Neuron (in vitro differentiated cells): ENCODE data around the gene UNC13B.

Source experiments
- H2AFZ ChIP-seq: one replicate; pipeline ENCODE4 v1.6.1; 2013; ENCODE audit warnings: low read depth, mild to moderate bottlenecking, inconsistent platforms, low read length, moderate library complexity
- H3K27me3 ChIP-seq: one replicate; pipeline ENCODE4 v1.6.1; 2013; ENCODE audit warnings: low read length; ENCODE audit not compliant: insufficient read depth
- H3K36me3 ChIP-seq: one replicate; pipeline ENCODE4 v1.6.1; 2013; ENCODE audit warnings: low read length; ENCODE audit not compliant: insufficient read depth
- H3K4me1 ChIP-seq: one replicate; pipeline ENCODE4 v1.6.1; 2013; ENCODE audit warnings: low read length; ENCODE audit not compliant: insufficient read depth
- H3K4me3 ChIP-seq: 2 replicates; pipeline ENCODE4 v1.5.1; 2013; ENCODE audit warnings: mild to moderate bottlenecking, low read length, moderate library complexity
- H3K9me3 ChIP-seq: one replicate; pipeline ENCODE4 v1.6.1; 2013; ENCODE audit warnings: low read length

Gene UNC13B

GRCh38 chr9:35432076-35432475, 270.3 kb downstream of the UNC13B start:
- no peak overlapping the region for H3K4me3 ChIP-seq
- no peaks in the 10 kb centered on the region for H3K36me3 ChIP-seq
- H3K27me3 ChIP-seq = peaks cover 4% of the 10 kb centered on the region
- H3K4me1 ChIP-seq = no peaks in the 10 kb centered on the region
- H2AFZ ChIP-seq = no peak overlapping the region
- peaks cover 5% of the 10 kb centered on the region for H3K9me3 ChIP-seq

- Histone ChIP-seq H3K9me3 (no peaks in the 10 kb centered on the region), H3K4me1 (no peaks in the 10 kb centered on the region), H3K27me3 (peaks cover 14% of the 10 kb centered on the region), H3K36me3 (no peaks in the 10 kb centered on the region), H2AFZ (no peak overlapping the region), H3K4me3 (no peak overlapping the region)
Observed at GRCh38 chr9:35436933-35437332, 275.1 kb downstream of the UNC13B start.

- Histone ChIP-seq H3K9me3 (no peaks in the 10 kb centered on the region), H2AFZ (no peak overlapping the region), H3K27me3 (no peaks in the 10 kb centered on the region), H3K4me1 (no peaks in the 10 kb centered on the region), H3K36me3 (no peaks in the 10 kb centered on the region), H3K4me3 (no peak overlapping the region)
Observed at GRCh38 chr9:35446012-35446411, 284.2 kb downstream of the UNC13B start.

DNA sequence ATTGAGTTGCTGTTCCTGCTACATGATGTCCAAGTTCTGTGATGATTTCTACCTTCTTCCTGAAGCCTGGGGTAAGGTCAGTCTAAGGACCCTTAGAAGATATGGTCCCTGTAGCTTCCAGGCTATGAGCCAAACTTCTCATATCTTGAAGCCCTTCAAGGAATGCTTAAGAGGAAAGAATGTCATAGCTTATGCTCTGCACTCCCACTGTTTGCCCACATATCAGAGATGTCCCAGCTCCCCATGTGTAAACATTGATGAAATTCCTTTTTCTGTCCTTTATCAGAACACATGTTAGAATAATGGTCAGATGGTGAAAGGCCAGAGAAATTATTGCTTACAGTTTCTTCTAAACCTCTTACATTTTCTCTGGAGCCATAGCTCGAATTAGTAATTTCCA, 286.7 kb downstream of the UNC13B start:
- no peak overlapping the region for H3K4me3 ChIP-seq
- H3K27me3 ChIP-seq = no peaks in the 10 kb centered on the region
- peaks cover 2% of the 10 kb centered on the region for H3K4me1 ChIP-seq
- peaks cover 2% of the 10 kb centered on the region for H3K9me3 ChIP-seq
- no peak overlapping the region for H2AFZ ChIP-seq
- no peaks in the 10 kb centered on the region for H3K36me3 ChIP-seq

GRCh38 chr9:35452481-35452880, 290.7 kb downstream of the UNC13B start:
- Histone ChIP-seq H3K4me3 (no peak overlapping the region), H3K9me3 (peaks cover 2% of the 10 kb centered on the region), H2AFZ (no peak overlapping the region), H3K4me1 (peaks cover 2% of the 10 kb centered on the region), H3K27me3 (no peaks in the 10 kb centered on the region), H3K36me3 (no peaks in the 10 kb centered on the region)

DNA sequence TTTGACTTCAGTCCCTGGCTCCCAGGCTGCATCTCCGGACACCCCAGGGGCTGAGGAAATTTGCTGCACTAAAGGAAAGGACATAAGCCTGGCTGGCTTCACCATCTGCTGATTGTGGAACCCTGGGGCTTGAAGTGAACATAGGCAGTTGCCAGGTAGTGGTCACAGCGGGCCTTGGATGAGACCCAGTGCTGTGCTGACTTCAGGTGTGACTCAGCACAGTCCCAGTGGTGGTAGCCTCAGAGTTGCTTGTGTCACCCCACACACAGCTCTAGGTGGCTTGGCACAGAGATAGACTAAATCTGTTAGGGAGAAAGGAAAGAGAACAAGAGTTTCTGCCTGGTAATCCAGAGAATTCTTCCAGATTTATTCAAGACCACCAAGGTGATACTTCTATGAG, 292.0 kb downstream of the UNC13B start:
- Histone ChIP-seq H3K36me3 (no peaks in the 10 kb centered on the region), H3K4me3 (no peak overlapping the region), H3K27me3 (no peaks in the 10 kb centered on the region), H2AFZ (no peak overlapping the region), H3K9me3 (peaks cover 2% of the 10 kb centered on the region), H3K4me1 (peaks cover 2% of the 10 kb centered on the region)
